ENCODE results near the gene VPS41. TPM values are rescaled to one million over a fixed set of nuclear protein-coding genes. Genes with fewer than 3 reads are reported as not detected.

Gene VPS41
- total RNA-seq, 2 donors from 2014 or later: 74.3 to 79.7 TPM

Other genes starting within 250 kb of the VPS41 start
- under 1 TPM; 0.24 to 0.28 TPM for gene POU6F2, start 68.7 kb upstream of the VPS41 start, total RNA-seq

Measured in natural killer cell treated with Interleukin-12 subunit alpha and Interleukin-12 subunit beta and Interleukin-15 and Interleukin-18, amount 100 ng/mL, for 72 hours (primary cell).